Ovary (tissue), 3 donors: ENCODE measurements around the gene DOK6.

Source experiments
- POLR2A ChIP-seq: fragments of 450-650 bp; IDR thresholded peaks from one replicate; pipeline ENCODE4 v1.6.1; 2017; ENCODE audit warnings: antibody characterized with exemption, mild to moderate bottlenecking, moderate library complexity
- TF ChIP-seq, protein P1 (sequence below), 3 donors: fragments of 450-650 bp in 2 of 3; fragments of 200-600 bp in 1 of 3; IDR thresholded peaks; one replicate each; pipeline versions ENCODE4 v1.5.1 to v1.8.0; 2016 to 2022; ENCODE audit warnings: antibody characterized with exemption in 3 of 3, mild to moderate bottlenecking in 1 of 3
- donor health status: DM: no; HTN: no; CAD: no.

DNA sequence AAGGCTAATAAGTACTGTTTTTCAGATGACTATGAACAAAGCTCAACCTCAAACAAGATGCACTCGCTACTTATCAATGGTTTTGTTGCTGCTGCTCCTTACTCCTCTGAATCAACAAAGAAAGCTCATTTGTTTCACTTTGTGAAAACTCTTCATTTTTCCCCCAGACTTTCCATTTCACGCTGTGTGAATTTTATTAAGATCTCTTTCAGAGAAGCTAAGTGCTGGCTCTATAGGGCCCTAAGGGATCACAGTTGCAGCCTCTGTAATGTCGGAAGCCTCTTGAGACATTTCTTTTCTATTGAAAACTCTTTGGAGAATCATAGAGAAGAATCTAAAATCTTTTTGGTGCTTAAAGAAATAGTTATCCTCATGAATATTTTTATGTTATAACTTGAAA lies 337.2 kb downstream of the DOK6 start:
- TF ChIP-seq, protein P1, sequence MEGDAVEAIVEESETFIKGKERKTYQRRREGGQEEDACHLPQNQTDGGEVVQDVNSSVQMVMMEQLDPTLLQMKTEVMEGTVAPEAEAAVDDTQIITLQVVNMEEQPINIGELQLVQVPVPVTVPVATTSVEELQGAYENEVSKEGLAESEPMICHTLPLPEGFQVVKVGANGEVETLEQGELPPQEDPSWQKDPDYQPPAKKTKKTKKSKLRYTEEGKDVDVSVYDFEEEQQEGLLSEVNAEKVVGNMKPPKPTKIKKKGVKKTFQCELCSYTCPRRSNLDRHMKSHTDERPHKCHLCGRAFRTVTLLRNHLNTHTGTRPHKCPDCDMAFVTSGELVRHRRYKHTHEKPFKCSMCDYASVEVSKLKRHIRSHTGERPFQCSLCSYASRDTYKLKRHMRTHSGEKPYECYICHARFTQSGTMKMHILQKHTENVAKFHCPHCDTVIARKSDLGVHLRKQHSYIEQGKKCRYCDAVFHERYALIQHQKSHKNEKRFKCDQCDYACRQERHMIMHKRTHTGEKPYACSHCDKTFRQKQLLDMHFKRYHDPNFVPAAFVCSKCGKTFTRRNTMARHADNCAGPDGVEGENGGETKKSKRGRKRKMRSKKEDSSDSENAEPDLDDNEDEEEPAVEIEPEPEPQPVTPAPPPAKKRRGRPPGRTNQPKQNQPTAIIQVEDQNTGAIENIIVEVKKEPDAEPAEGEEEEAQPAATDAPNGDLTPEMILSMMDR (IDR thresholded peaks at IDR 0.05): no peak
- no peak for TF ChIP-seq POLR2A
